Glomerular endothelial cell (primary cell): ENCODE data around the gene LRRC10B. TPM values are rescaled to one million over a fixed set of nuclear protein-coding genes. Genes with fewer than 3 reads are reported as not detected.

ENCODE experiments used
- DNase-seq: peaks from one replicate; pipeline ENCODE4 v3.0.0-alpha.2; 2011; ENCODE audit warnings: low read depth, low spot score; ENCODE audit errors: extremely low read depth
- total RNA-seq: library from RNA; depleted of rRNA; stranded (reverse); fragments of >200 nt; gene quantifications from 2 replicates; pipeline ENCODE4 v1.2.3, GENCODE V29; 2015

Gene LRRC10B
- total RNA-seq, 1 donor from 2014 or later: 0.18 TPM

- no peak for DNase-seq
These were observed 35.2 kb downstream of the LRRC10B start for GRCh38 chr11:61543606-61544306.

GRCh38 chr11:61544466-61544865, 35.9 kb downstream of the LRRC10B start:
- no peak for DNase-seq

DNA sequence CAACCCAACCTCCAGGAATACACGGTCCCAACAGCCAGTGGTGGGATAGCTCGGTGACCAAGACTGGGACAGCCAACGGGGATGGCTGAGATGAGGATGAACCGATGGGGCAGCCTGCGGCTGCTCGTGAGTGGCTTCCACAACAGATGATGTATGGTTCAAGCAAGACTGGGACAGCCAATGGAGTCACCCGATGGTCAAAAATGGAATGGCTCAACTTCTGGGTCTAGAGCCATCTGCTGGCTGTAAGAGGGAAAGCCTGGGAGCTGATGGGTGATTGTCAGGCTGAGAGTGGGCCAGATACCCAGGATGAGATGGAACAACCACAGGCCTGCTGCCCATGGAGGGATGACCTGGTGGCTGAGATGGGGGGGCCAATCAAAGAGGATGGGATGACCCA, 36.8 kb downstream of the LRRC10B start:
- DNase-seq: no peak

- no peak for DNase-seq
These were observed 37.4 kb downstream of the LRRC10B start for GRCh38 chr11:61545921-61546320.

DNA sequence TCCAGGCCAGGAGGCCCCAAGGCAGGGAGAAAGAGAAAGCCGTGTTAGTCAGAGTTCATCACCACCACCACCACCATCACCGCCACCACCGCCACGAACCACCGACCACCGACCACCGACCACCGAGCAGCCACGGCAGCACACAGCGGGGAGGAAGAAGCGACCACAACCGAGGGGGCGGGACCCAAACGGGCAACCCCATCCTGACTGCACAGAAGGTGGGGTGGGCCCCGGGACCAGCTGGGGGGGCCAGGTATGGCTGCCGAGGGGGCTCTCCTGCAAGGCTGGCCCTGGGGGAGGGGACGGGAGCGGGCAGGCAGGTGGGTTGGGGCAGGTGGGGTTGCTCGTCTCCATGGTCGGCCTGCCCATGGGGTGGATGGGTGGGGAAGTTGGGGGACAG, 38.1 kb downstream of the LRRC10B start:
- DNase-seq: no peak

- no peak for DNase-seq
These were observed 38.7 kb downstream of the LRRC10B start for GRCh38 chr11:61547246-61547645.

DNA sequence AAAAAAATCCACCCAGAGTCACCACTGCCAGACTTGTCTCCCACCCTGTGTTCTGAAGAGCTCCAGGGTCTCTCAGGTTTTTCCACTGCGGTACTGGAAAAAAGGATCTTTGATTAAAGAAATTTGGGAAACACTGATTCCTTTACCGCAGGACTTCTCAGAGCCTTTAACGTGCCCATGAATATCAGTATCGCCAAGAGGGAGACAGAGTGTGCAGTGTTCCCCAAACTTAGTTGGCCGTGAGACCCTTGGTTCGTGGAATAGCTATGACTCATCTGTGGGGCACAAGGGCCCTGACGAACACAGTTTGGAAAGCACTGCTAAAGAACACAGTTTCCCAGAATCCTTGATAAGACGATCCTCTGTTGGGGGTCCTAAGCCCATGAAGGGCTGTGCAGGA, 40.6 kb downstream of the LRRC10B start:
- DNase-seq: no peak

DNA sequence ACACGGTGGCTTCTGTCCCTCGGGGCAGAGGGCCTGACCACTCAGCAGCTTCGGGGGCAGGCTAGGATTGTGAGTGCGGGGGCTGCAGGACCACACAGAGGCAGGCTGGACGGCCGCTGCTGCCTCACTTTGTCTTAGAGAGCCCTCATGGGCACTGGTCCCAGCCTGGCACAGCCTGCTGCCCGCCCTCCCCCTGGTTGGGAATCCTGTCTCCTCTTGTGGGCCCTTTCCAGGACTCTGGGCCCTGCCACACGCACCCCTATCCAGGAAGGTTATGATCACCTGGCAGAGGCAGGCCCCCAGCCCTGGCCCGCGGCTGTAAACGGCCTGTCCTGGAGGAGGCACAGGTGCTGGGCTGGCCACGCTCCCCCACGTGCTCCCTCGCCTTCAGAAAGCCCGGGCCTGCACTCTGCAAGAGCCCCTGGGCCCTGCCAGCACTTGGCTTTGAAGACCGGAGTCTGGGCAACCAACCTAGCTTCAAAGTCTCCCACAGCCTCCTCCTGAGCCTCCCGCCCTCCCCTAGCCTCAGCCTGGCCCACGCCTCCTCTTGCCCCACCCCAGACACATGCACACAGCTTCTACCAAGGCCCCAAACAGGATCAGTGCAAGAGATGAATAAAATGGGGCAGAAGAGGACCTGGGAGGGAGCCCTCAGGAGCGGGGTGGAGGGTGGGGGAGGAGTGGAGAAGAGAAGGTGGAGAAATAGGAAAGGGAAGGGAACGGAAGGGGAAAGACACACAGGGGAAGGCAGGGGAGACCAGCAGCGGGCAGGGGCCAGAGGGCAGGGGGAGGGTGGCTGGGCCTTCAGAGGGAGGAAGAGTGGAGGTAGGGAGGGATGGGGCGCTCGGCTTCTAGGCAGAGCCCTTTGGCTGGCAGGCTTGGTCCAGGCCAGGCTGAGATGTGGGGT, 41.4 kb downstream of the LRRC10B start:
- no peak for DNase-seq

GRCh38 chr11:61550665-61551227, 42.2 kb downstream of the LRRC10B start:
- no peak for DNase-seq

DNA sequence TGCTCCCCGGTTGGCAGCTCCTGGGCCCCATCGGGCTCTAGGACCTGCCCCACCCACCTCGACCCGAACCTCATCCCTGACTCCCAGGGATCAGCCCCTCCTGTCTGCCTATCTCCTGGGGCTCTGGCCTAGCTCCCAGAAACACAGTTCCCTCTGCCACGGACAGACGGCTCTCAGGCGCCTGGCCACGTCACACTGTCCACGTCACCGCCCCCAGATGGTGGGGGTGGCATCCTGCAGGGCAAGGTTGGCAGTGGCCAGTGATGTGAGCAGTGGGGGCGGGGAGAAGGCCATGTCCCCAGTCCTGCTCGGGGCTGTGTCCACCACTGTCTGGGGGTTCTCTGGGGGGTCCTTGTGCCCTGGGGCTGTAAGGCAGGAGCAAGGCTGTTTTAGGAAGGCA, 43.1 kb downstream of the LRRC10B start:
- no peak for DNase-seq

GRCh38 chr11:61552108-61552635, 43.6 kb downstream of the LRRC10B start:
- no peak for DNase-seq

DNA sequence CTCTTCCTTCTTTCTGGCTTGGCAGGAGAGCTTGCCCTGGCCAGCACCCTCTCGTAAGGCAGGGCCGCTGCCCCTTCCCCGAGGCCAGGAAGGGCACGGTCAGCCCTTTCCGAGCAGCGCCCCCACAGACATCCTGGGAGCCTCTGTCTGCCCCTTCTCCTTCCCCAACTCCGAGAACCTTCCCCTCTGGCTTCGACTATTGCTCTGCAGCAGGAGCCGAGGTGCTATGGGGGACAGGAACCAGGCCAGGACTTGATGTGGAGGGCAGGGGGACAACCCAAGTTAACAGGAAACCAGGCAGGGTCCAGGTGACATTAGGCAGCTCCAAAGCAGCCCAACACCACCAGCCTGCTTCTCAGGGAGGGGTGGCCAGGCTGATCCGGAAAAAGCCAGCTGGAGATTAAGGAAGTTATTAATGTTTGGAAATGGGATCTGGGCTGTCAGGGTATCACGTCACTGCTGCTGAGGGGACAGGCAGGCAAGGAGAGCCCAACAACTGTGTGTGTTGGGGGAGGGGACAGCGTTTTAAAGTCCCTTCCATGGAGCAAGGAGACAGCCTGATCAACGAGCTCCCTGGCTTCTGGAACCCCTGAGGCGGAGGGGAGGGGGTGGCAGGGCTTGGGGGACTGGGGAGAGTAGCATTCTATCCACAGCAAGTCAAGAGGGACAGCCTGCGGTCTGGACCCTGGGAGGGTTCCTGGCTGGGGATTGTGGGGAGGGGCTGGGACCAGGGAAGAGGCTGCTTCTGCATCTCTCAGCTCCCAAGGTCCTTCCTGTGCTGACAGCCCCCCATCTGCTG, 45.0 kb downstream of the LRRC10B start:
- no peak for DNase-seq

- DNase-seq: no peak
These were observed 45.8 kb downstream of the LRRC10B start for GRCh38 chr11:61554172-61554988.

DNA sequence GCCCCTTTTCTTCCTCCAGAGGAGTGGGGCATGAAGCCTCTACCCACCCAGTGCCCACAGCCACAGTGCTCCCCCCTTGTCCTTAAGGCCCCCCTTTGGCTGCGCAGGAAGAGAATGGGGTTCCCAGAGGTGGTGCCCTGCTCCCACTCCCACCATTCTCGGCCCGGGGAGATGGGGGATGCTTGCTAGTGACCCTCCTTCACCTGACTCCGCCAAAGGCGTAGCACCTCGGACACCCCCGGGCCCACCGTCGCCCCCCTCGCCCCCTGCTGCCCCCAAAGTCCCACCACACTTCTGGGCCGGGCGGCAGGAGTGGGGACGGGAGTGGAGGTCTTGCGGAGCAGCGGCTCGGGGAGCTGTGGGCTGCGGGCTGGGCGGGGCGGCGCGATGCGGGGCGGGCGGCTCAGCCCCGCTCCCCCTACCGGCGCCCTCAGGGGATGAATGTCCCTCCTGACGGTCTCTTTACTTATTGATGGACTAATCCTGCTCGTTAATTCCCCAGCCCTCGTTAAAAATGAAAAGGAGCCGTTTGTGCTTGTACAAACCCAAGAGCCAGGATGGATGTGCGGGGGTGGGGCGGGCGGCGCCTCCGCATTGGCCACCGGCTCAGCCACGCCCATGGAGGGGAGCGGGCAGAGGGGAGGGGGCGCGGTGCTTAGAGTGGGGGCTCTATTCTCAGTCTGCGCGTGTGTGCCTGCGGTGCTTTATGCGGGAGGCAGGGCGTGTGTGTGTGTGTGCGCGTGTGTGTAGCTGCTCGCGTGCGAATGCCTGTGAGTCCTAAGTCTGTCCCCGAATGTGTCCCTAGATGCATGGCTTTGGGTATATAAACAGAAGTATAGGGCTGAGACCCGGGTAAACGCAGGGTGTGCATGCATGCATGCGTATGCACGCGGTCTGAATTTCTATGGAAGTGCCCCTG, 46.8 kb downstream of the LRRC10B start:
- no peak for DNase-seq

- no peak for DNase-seq
These were observed 47.4 kb downstream of the LRRC10B start for GRCh38 chr11:61555978-61556377.

DNA sequence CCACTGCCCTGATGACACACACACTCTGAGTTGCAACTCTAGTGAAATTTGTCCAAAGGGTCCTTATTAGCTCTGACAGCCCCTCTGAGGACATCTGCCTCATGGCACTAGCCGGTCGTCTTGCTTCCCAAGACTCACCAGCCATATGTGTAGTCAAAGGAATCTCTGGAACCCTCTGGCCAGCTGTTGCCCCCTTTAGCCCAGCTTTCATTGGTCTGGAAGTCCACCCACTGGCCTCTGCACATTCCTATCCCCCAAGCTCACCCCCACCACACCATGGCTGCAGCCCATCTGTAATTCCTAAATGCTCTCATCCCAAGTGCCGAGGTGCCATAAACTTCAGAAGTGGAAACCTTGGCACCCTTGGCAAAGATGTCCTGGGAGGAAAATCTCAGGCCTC, 48.1 kb downstream of the LRRC10B start:
- DNase-seq: no peak
